Erythroblast (primary cell): ENCODE measurements around the gene CHERP.

Source experiments
- GATA1 ChIP-seq: IDR thresholded peaks from 2 replicates; pipeline ENCODE4 v1.6.1; 2011; ENCODE audit warnings: low read depth, mild to moderate bottlenecking, control low read depth, low read length, moderate library complexity
- POLR2A ChIP-seq: IDR thresholded peaks from 2 replicates; pipeline ENCODE4 v1.6.1; 2011; ENCODE audit warnings: mild to moderate bottlenecking, low read length

GRCh38 chr19:16476401-16476800 lies 65.8 kb downstream of the CHERP start:
- TF ChIP-seq POLR2A (no peak), GATA1 (no peak)
